HG02840 (cell line): ENCODE measurements around the gene DNM2.
"Not testable (repeated sequence)": the region's sequence is repeated elsewhere in the genome, so short reads cannot be mapped to it uniquely, and the experiment has no call there.

Source experiments
- ATAC-seq: cut with Tn5 transposase; IDR thresholded peaks from one replicate; pipeline ENCODE4 v1.9.1; 2021; ENCODE audit warnings: mild to moderate bottlenecking, moderate library complexity, moderate number of reproducible peaks; ENCODE audit not compliant: unreplicated experiment, low FRiP score

DNM2 gene

GRCh38 chr19:10830931-10831779 lies 113.3 kb downstream of the DNM2 start:
- no peak for ATAC-seq

DNA sequence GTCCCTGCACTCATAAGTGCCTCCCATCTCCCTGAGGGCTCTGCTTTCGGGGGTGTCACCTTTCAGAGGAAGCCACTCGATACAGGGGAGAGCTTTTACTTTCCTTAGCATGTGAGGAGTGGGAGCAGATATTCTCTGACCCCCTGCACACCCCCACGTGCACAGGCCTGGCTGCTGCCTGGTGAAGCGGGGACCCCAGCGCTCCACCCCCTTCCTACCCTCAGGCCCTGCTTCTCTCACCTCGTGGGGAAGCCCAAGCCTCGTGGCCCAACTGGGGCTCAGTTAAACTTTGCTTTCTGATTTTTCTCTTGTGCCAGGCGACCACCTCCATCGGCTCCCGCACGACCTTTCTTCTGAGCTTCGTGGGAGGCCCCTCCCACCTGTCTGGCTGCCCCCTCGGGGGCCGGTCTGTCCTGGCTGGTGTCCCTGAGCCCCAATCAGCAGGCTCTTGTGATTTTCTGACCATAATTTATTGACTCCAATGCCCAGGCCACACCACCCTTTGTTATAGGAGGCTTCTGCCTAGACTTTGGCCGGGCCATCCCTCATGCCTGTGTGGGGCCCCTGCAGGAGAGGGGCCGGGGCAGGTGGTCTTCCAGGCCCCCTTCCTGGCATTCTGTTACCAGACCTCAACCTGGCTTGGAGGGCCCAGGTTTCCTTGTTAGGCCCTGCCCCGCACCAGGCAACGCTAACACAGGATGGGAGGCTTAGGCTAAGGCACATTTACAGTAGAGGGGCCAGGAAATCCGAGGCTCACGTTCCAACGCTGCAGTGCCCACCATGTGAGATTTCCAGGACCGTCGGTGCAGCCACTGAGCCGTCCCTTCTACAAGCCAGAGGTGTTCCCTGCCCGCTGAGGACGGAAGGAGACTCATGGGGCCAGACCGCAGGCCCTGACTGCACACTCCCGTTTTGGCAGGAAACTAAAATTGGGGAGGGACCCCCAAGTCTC lies 114.4 kb downstream of the DNM2 start:
- ATAC-seq: no peak

DNA sequence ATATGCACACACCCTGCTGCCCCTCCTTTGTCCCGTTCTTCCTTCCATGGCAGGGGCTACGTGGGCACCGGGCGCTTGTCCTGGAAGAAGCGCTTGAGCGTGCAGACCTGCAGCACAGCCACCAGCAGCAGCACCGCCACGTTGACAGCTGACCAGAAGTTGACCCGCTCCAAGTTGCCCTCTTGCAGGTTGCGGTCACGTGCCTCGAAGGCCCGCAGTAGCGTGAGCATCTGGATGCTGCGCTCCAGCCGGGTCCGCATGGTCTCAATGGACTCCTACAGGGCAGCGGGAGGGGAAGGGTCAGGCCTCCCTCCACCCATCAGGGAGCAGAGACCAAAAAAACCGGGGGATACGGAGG lies 115.0 kb downstream of the DNM2 start:
- no peak for ATAC-seq

GRCh38 chr19:10835089-10835753 lies 117.3 kb downstream of the DNM2 start:
- no peak for ATAC-seq

- ATAC-seq: peak; percentile 64
Observed at GRCh38 chr19:10835754-10836478, 118.0 kb downstream of the DNM2 start, which contains the start of gene TMED1. TMED1 (minus strand) TSS chr19:10836212; CDS start chr19:10836191, 21 bp downstream.

DNA sequence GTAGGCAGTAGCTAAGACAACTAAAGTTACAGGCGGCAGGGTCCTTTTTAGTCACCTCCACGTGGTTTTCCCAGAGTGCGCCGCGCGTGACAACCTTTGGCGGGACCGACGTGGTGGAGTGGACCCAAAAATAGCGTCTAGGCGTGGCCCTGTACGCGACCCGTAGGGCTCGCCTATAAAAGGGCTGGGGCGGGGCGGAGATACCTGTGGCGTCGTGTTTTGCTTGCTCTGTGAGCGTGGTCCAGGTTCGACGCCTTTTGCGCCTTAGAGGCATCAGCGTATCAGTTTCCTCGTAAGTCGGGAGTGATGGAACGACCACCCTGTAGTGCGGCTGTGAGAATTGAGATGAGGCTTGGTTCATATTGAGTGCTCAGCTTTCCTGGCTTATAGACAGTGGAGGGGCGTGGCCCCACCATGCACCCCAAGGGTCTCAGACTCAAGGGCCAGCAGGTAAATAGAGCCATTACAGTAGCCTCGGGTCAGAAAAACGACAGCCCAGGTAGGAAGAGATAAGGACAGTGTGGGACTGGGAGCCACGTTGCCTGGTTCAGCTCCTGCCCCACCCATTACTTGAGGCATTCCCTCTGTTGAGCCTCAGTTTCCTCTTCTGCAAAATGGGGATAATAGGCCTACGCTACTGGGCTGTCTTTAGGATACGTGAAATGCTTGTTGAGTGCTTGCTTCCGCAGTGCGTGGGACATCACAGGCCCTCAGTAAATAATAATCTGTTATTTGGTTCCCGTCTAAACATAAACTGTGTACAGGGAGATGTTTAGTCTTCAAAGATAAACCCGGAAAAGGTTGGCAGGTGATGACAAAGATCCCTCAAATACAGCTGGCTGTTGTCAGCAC lies 118.8 kb downstream of the DNM2 start:
- ATAC-seq: peak; percentile 17

GRCh38 chr19:10837649-10838048 lies 119.8 kb downstream of the DNM2 start:
- ATAC-seq: not testable (repeated sequence)

DNA sequence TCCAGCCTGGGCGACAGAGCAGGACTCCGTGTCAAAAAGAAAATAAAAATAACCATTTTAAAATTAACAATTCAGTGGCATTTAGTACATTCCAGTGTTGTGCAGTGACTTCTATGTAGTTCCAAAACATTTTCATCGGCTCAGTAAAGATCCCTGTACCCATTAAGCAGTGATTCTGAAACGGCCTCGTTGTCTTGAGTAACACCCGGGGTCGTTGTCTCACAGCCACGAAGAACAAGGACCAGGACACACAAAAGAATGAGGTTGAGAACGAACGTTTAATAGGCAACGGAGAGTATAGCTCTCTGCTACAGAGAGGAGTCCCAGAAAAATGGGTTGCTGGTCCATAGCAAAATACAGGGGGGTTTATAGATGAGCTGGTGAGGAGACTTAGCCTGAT lies 120.5 kb downstream of the DNM2 start:
- ATAC-seq: no peak

DNA sequence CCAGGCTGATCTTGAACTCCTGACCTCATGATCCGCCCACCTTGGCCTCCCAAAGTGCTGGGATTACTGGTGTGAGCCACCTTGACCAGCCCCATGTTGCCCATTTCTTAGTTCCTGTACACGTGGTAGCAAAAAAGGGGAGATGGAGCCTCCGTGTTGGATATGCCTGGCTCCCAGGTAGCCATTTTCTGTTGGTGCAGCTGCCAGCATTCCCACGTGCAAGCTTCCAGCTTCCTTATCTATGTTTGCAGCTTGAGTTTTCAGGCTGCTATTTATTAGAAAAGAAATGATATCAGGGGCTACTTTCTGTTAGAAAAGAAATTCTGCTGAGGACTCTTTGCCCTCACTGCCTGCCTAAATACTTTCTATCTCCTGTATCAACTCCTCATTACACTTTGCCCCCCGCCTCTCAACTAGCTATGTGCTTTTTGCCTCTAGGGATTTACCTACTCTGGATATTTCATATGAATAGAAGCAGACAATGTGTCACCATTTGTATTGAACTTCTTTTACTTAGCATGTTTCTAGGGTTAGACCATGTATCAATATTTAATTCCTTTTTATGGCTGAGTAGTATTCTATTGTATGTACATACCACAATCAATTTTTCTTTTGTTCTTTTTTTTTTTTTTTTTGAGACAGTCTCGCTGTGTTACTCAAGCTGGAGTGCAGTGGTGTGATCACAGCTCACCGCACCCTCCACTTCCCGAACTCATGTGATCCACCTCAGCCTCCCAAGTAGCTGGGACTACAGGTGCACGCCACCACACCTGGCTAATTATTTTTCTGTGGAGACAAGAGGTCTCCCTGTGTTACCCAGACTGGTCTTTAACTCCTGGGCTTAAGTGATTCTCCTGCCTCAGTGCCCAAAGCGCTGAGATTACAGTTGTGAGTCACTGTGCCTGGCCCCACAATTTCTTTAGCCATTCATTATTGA lies 121.5 kb downstream of the DNM2 start:
- no peak for ATAC-seq

DNA sequence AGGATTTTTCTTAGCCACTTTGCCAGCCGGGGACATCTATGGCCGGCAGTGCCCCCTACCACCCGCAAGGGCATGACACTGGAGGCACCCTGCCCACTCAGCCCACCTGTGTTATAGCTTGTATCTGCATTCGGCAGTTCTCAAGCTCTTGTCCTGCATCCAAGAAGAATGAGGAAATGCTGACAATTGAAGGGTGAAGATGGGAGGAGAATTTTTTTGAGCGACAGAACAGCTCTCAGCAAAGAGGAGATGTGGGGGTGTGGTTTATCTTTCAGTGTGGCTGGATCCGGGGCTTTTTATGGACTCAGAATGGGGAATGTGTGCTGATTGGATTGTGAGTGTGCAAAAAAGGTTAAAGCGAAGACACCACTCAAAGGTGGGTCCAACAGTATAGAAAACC lies 124.9 kb downstream of the DNM2 start:
- ATAC-seq: no peak

DNA sequence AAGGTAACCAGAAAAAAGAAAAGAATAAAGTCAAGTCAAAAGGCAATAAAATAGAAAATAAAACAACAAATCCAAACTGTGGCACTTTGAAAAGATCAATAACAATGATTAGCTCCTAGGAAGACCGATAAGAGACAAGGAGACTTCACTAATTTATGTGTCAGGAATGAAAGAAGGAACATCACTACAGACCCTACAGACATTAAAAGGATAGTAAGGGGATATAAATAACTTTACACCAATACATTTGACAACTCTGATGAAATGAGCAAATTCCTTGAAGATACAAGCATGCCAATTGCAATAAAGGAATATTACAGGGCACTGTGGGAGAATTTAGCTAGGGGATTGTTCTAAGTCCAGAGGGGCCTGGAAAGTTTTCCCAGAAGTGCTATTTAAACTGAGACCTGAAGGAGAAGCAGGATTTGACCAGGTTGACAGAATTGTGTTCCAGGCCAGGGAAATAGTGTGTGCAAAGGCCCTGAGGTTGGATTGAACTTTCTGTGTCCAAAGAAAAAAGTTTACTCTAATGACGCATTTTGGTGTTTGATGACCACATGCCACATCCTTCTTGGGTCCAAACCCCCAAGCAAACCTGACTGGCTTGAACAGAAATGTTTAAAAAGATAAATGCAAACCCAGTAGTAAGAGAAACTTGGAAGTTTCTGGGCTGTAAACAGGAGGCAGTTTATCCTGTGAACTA lies 128.8 kb downstream of the DNM2 start:
- no peak for ATAC-seq

- ATAC-seq: no peak
Observed at GRCh38 chr19:10848230-10848856, 130.5 kb downstream of the DNM2 start, which contains the start of gene C19orf38. C19orf38 (plus strand) TSS chr19:10848415; CDS start chr19:10848509, 94 bp downstream.

DNA sequence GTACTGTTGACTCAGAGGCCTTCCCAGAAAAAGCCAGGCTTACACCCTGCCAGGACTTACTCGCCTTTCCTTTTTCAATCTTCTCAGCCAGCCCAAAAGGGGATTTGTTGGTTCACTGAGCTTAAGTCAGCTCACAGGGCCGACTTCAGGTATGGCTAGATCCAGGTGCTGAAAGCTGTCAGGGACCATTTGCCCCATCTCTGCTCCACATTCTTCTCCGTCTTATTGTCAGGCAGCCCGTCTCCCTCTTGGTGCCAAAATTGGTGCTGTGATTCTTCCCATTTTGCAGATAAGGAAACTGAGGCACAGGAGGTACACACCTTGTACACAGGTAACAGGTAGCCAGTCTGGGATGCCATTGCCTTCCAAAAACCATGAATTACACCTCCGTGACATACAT lies 132.8 kb downstream of the DNM2 start:
- no peak for ATAC-seq

GRCh38 chr19:10852098-10852800 lies 134.4 kb downstream of the DNM2 start:
- no peak for ATAC-seq

- no peak for ATAC-seq
Observed at GRCh38 chr19:10852941-10853340, 135.1 kb downstream of the DNM2 start.

- no peak for ATAC-seq
Observed at GRCh38 chr19:10854350-10855089, 136.6 kb downstream of the DNM2 start.
